Tibial nerve (tissue), 3 donors: ENCODE results near the gene RNF123.

Experiments
- POLR2A ChIP-seq, 2 donors: fragments of 450-650 bp; IDR thresholded peaks; one replicate each; pipeline ENCODE4 v1.6.1; 2017; ENCODE audit warnings: antibody characterized with exemption in 2 of 2, mild to moderate bottlenecking in 2 of 2, moderate library complexity in 2 of 2
- TF ChIP-seq, protein P1 (sequence below), 5 experiments: fragments of 200-600 bp in 3 of 5; fragments of 450-650 bp in 2 of 5; sonication (generic) in 3 of 5; IDR thresholded peaks; one replicate each; pipeline ENCODE4 v1.5.1; 2016 to 2019; ENCODE audit warnings: antibody characterized with exemption in 5 of 5, mild to moderate bottlenecking in 3 of 5, moderate library complexity in 2 of 5

GRCh38 chr3:49662720-49663413 lies 26.5 kb upstream of the RNF123 start:
- TF ChIP-seq, protein P1, sequence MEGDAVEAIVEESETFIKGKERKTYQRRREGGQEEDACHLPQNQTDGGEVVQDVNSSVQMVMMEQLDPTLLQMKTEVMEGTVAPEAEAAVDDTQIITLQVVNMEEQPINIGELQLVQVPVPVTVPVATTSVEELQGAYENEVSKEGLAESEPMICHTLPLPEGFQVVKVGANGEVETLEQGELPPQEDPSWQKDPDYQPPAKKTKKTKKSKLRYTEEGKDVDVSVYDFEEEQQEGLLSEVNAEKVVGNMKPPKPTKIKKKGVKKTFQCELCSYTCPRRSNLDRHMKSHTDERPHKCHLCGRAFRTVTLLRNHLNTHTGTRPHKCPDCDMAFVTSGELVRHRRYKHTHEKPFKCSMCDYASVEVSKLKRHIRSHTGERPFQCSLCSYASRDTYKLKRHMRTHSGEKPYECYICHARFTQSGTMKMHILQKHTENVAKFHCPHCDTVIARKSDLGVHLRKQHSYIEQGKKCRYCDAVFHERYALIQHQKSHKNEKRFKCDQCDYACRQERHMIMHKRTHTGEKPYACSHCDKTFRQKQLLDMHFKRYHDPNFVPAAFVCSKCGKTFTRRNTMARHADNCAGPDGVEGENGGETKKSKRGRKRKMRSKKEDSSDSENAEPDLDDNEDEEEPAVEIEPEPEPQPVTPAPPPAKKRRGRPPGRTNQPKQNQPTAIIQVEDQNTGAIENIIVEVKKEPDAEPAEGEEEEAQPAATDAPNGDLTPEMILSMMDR (IDR thresholded peaks at IDR 0.05) = no peak
- no peak for TF ChIP-seq POLR2A (IDR thresholded peaks at IDR 0.05)
